GM18909 (cell line): ENCODE data around the gene POPDC2.

ENCODE experiments used
- ATAC-seq: cut with Tn5 transposase; IDR thresholded peaks from one replicate; pipeline ENCODE4 v1.9.1; 2021; ENCODE audit warnings: mild to moderate bottlenecking; ENCODE audit not compliant: unreplicated experiment, poor library complexity

Gene POPDC2

GRCh38 chr3:119672776-119673175, 12.4 kb upstream of the POPDC2 start:
- ATAC-seq: no peak

GRCh38 chr3:119669906-119670570, 9.6 kb upstream of the POPDC2 start:
- no peak for ATAC-seq

- no peak for ATAC-seq
Measured at GRCh38 chr3:119665954-119666559, 5.7 kb upstream of the POPDC2 start.

- peak; percentile 39 for ATAC-seq
Measured at GRCh38 chr3:119664850-119665379, 4.5 kb upstream of the POPDC2 start.

GRCh38 chr3:119664370-119664769, 4.0 kb upstream of the POPDC2 start:
- ATAC-seq: no peak

- no peak for ATAC-seq
Measured at GRCh38 chr3:119663885-119664284, 3.5 kb upstream of the POPDC2 start.

- ATAC-seq: no peak
Measured at GRCh38 chr3:119662604-119663373, 2.4 kb upstream of the POPDC2 start.

- ATAC-seq: no peak
Measured at GRCh38 chr3:119659606-119660291, 640 bp downstream of the POPDC2 start.

- ATAC-seq: no peak
Measured at GRCh38 chr3:119658994-119659393, 1.4 kb downstream of the POPDC2 start.

GRCh38 chr3:119657887-119658702, 2.3 kb downstream of the POPDC2 start:
- no peak for ATAC-seq

GRCh38 chr3:119653876-119654275, 6.5 kb downstream of the POPDC2 start:
- no peak for ATAC-seq

GRCh38 chr3:119652306-119653033, 7.9 kb downstream of the POPDC2 start:
- no peak for ATAC-seq

- no peak for ATAC-seq
Measured at GRCh38 chr3:119649761-119650160, 10.6 kb downstream of the POPDC2 start.

- ATAC-seq: no peak
Measured at GRCh38 chr3:119647843-119648575, 12.4 kb downstream of the POPDC2 start.

- ATAC-seq: no peak
Measured at GRCh38 chr3:119647171-119647570, 13.2 kb downstream of the POPDC2 start.

GRCh38 chr3:119645813-119646212, 14.6 kb downstream of the POPDC2 start:
- ATAC-seq: no peak

GRCh38 chr3:119644481-119644880, 15.9 kb downstream of the POPDC2 start:
- ATAC-seq: no peak

- no peak for ATAC-seq
Measured at GRCh38 chr3:119643528-119643927, 16.9 kb downstream of the POPDC2 start.
